Measurements from ENCODE around the gene CDC25C.

Gene CDC25C

GRCh38 chr5:138331449-138332368 lies at the start of gene CDC25C:
Gene CDC25C (minus strand): TSS chr5:138331804. CDS start chr5:138331180, 624 bp downstream.
- peak; percentile 93 for DNase-seq (ENCODE audit: low read depth)

GRCh38 chr5:138372653-138373052 lies 41.0 kb upstream of the CDC25C start:
- DNase-seq (ENCODE audit: low read depth), result no peak

- DNase-seq (ENCODE audit: low read depth), result no peak
These were observed 40.6 kb upstream of the CDC25C start for GRCh38 chr5:138372225-138372624.

- no peak for DNase-seq (ENCODE audit: low read depth)
These were observed 39.9 kb upstream of the CDC25C start for GRCh38 chr5:138371454-138371853.

- DNase-seq (ENCODE audit: low read depth), result no peak
These were observed 38.9 kb upstream of the CDC25C start for GRCh38 chr5:138370537-138370936.

GRCh38 chr5:138369706-138370105 lies 38.1 kb upstream of the CDC25C start:
- no peak for DNase-seq (ENCODE audit: low read depth)

- DNase-seq (ENCODE audit: low read depth), result no peak
These were observed 37.7 kb upstream of the CDC25C start for GRCh38 chr5:138369261-138369660.

GRCh38 chr5:138366632-138367382 lies 35.2 kb upstream of the CDC25C start:
- DNase-seq (ENCODE audit: low read depth), result no peak

GRCh38 chr5:138364576-138364975 lies 33.0 kb upstream of the CDC25C start:
- DNase-seq (ENCODE audit: low read depth), result no peak

GRCh38 chr5:138360941-138361452 lies 29.4 kb upstream of the CDC25C start:
- no peak for DNase-seq (ENCODE audit: low read depth)

- no peak for DNase-seq (ENCODE audit: low read depth)
These were observed 28.0 kb upstream of the CDC25C start for GRCh38 chr5:138359621-138360020.

GRCh38 chr5:138354926-138355378 lies 23.3 kb upstream of the CDC25C start:
- peak; percentile 80 for DNase-seq (ENCODE audit: low read depth)

- DNase-seq (ENCODE audit: low read depth), result no peak
These were observed 22.8 kb upstream of the CDC25C start for GRCh38 chr5:138354387-138354786.

GRCh38 chr5:138353560-138354080 lies 22.0 kb upstream of the CDC25C start:
- DNase-seq (ENCODE audit: low read depth), result no peak

GRCh38 chr5:138352722-138353559 lies 21.3 kb upstream of the CDC25C start:
- no peak for DNase-seq (ENCODE audit: low read depth)

GRCh38 chr5:138352071-138352721 lies 20.6 kb upstream of the CDC25C start, which contains the start of gene KDM3B:
Gene KDM3B (plus strand): TSS chr5:138352685. CDS start chr5:138352796, 111 bp downstream.
- DNase-seq (ENCODE audit: low read depth), result no peak

GRCh38 chr5:138351517-138351916 lies 19.9 kb upstream of the CDC25C start:
- DNase-seq (ENCODE audit: low read depth), result no peak

- no peak for DNase-seq (ENCODE audit: low read depth)
These were observed 19.5 kb upstream of the CDC25C start for GRCh38 chr5:138351056-138351455.

GRCh38 chr5:138350563-138350890 lies 18.9 kb upstream of the CDC25C start:
- no peak for DNase-seq (ENCODE audit: low read depth)

GRCh38 chr5:138349852-138350562 lies 18.4 kb upstream of the CDC25C start:
- DNase-seq (ENCODE audit: low read depth), result no peak
